ENCODE results near the gene MAP1LC3B2. TPM values are rescaled to one million over a fixed set of nuclear protein-coding genes. Genes with fewer than 3 reads are reported as not detected.

Gene MAP1LC3B2
- total RNA-seq, 6 donors from 2014 or later: 1.5 to 5.7 (median 2.5) TPM; not detected in 2

- DNase-seq (no peak), ATAC-seq (ENCODE audit: low FRiP score in 2 of 2) (no peak)
- 77 to 90% methylated on average over 4 of the region's 4 CpGs for WGBS, 2 donors
- TF ChIP-seq CTCF (IDR thresholded peaks at IDR 0.05) (no peak), POLR2AphosphoS5 (IDR thresholded peaks at IDR 0.05) (no peak), EP300 (IDR thresholded peaks at IDR 0.05) (no peak), POLR2A (IDR thresholded peaks at IDR 0.05) (no peak)
- no peaks in the 10 kb centered on the region for H3K27me3 ChIP-seq
- H3K4me3 ChIP-seq: no peak overlapping the region
- H3K36me3 ChIP-seq: no peaks in the 10 kb centered on the region
- H3K4me1 ChIP-seq: no peaks in the 10 kb centered on the region
- H3K27ac ChIP-seq: no peak overlapping the region
- no peaks in the 10 kb centered on the region for H3K9me3 ChIP-seq
These were observed 41.6 kb upstream of the MAP1LC3B2 start for GRCh38 chr12:116517431-116518045.

- WGBS, 2 donors: 96% methylated on average over 9 of the region's 9 CpGs
- ATAC-seq (ENCODE audit: low FRiP score in 2 of 2) (no peak), DNase-seq (no peak)
- TF ChIP-seq POLR2A (IDR thresholded peaks at IDR 0.05) (no peak), CTCF (IDR thresholded peaks at IDR 0.05) (no peak), EP300 (IDR thresholded peaks at IDR 0.05) (no peak), POLR2AphosphoS5 (IDR thresholded peaks at IDR 0.05) (no peak)
- no peaks in the 10 kb centered on the region for H3K36me3 ChIP-seq
- H3K9me3 ChIP-seq: no peaks in the 10 kb centered on the region
- no peak overlapping the region for H3K27ac ChIP-seq
- no peaks in the 10 kb centered on the region for H3K27me3 ChIP-seq
- no peaks in the 10 kb centered on the region for H3K4me1 ChIP-seq
- H3K4me3 ChIP-seq: no peak overlapping the region
These were observed 38.9 kb upstream of the MAP1LC3B2 start for GRCh38 chr12:116520225-116520760.

- Histone ChIP-seq H3K4me3 (no peak overlapping the region), H3K36me3 (no peaks in the 10 kb centered on the region), H3K27ac (no peak overlapping the region), H3K4me1 (no peaks in the 10 kb centered on the region), H3K27me3 (no peaks in the 10 kb centered on the region), H3K9me3 (no peaks in the 10 kb centered on the region)
- TF ChIP-seq CTCF (IDR thresholded peaks at IDR 0.05): no peak
- TF ChIP-seq POLR2A (IDR thresholded peaks at IDR 0.05): no peak
- TF ChIP-seq EP300 (IDR thresholded peaks at IDR 0.05): no peak
- TF ChIP-seq POLR2AphosphoS5 (IDR thresholded peaks at IDR 0.05): no peak
- ATAC-seq (ENCODE audit: low FRiP score in 2 of 2): no peak
- DNase-seq: no peak
- 53 to 62% methylated on average over 13 to 15 of the region's 15 CpGs for WGBS, 2 donors
These were observed 38.2 kb upstream of the MAP1LC3B2 start for GRCh38 chr12:116520801-116521471.

GRCh38 chr12:116524311-116524710 lies 34.9 kb upstream of the MAP1LC3B2 start:
- H3K27me3 ChIP-seq: no peaks in the 10 kb centered on the region
- no peak overlapping the region for H3K27ac ChIP-seq
- H3K4me3 ChIP-seq: no peak overlapping the region
- no peaks in the 10 kb centered on the region for H3K36me3 ChIP-seq
- ATAC-seq (ENCODE audit: low FRiP score in 2 of 2) (no peak), DNase-seq (no peak)
- TF ChIP-seq POLR2AphosphoS5 (IDR thresholded peaks at IDR 0.05) (no peak), EP300 (IDR thresholded peaks at IDR 0.05) (no peak), POLR2A (IDR thresholded peaks at IDR 0.05) (no peak)
- H3K4me1 ChIP-seq: no peaks in the 10 kb centered on the region
- H3K9me3 ChIP-seq: no peaks in the 10 kb centered on the region
- 90% methylated on average over 10 of the region's 10 CpGs for WGBS, 2 donors

GRCh38 chr12:116524964-116525379 lies 34.2 kb upstream of the MAP1LC3B2 start:
- Histone ChIP-seq H3K4me1 (no peaks in the 10 kb centered on the region), H3K9me3 (no peaks in the 10 kb centered on the region), H3K36me3 (no peaks in the 10 kb centered on the region), H3K4me3 (peak overlapping the region in 1 of 4 donors; percentile 2), H3K27ac (no peak overlapping the region), H3K27me3 (no peaks in the 10 kb centered on the region)
- no peak for DNase-seq
- no peak for TF ChIP-seq POLR2AphosphoS5 (IDR thresholded peaks at IDR 0.05)
- no peak for TF ChIP-seq POLR2A (IDR thresholded peaks at IDR 0.05)
- no peak for TF ChIP-seq EP300 (IDR thresholded peaks at IDR 0.05)
- TF ChIP-seq CTCF (IDR thresholded peaks at IDR 0.05): no peak
- 60 to 75% methylated on average over 4 of the region's 4 CpGs for whole genome bisulfite sequencing, 2 donors
- peak in 1 of 2 donors; percentile 48 for ATAC-seq (ENCODE audit: low FRiP score in 2 of 2)

Measured in upper lobe of left lung (tissue), 6 donors.